HEK293 (cell line): Measurements from ENCODE around the gene NXN.

Experiments
- CTCF ChIA-PET: fragments of 350-600 bp; formaldehyde crosslinking; extraction: SDS; loops from one replicate; lab custom pipeline; 2021; ENCODE audit warnings: antibody characterized with exemption; lab: Yijun Ruan, JAX
- POLR2A ChIA-PET: fragments of 300-600 bp; formaldehyde crosslinking; extraction: SDS; loops from one replicate; lab custom pipeline; 2020; ENCODE audit warnings: antibody characterized with exemption, inconsistent platforms; lab: Yijun Ruan, JAX
- H3K27ac ChIP-seq: fragments of 200-500 bp; sonication (Bioruptor generic); 2 replicates; pipeline ENCODE4 v1.5.1; 2014; ENCODE audit warnings: low read depth, low read length, control low read depth, inconsistent platforms; ENCODE audit errors: extremely low read depth
- H3K36me3 ChIP-seq, 2 experiments: fragments of 200-500 bp in 1 of 2; sonication (Bioruptor generic) in 1 of 2; 1 replicate in 1 of 2; 2 replicates in 1 of 2; pipeline ENCODE4 v1.5.1; 2014 to 2017; ENCODE audit warnings: inconsistent platforms in 2 of 2, low read length in 2 of 2; ENCODE audit not compliant: control insufficient read depth in 2 of 2, insufficient read depth in 1 of 2
- H3K4me1 ChIP-seq: fragments of 200-500 bp; sonication (Bioruptor generic); 2 replicates; pipeline ENCODE4 v1.5.1; 2014; ENCODE audit warnings: mild to moderate bottlenecking, low read length, inconsistent platforms; ENCODE audit not compliant: control insufficient read depth, insufficient read depth
- H3K4me3 ChIP-seq: 2 replicates; pipeline ENCODE4 v1.5.1; 2011; ENCODE audit warnings: low read depth, mild to moderate bottlenecking, control low read depth, low read length, moderate library complexity
- H3K9me3 ChIP-seq: fragments of 200-500 bp; sonication (Bioruptor generic); 2 replicates; pipeline ENCODE4 v1.5.1; 2014; ENCODE audit warnings: low read depth, low read length, inconsistent platforms; ENCODE audit not compliant: control insufficient read depth, insufficient read depth
- ATF2 ChIP-seq: fragments of 450-650 bp; formaldehyde crosslinking; IDR thresholded peaks from 2 replicates; pipeline ENCODE4 v1.5.1; 2016; ENCODE audit warnings: missing biosample characterization, missing genetic modification characterization, low read depth
- CTCF ChIP-seq: fragments of 450-650 bp; formaldehyde crosslinking; IDR thresholded peaks from 2 replicates; pipeline ENCODE4 v1.5.1; 2016; ENCODE audit warnings: missing biosample characterization, missing genetic modification characterization
- GFI1B ChIP-seq: fragments of 450-650 bp; formaldehyde crosslinking; IDR thresholded peaks from 2 replicates; pipeline ENCODE4 v1.5.1; 2016; ENCODE audit warnings: missing biosample characterization, missing genetic modification characterization
- GLIS1 ChIP-seq: fragments of 450-650 bp; formaldehyde crosslinking; IDR thresholded peaks from 2 replicates; pipeline ENCODE4 v1.5.1; 2016; ENCODE audit warnings: missing biosample characterization, missing genetic modification characterization
- HOXC10 ChIP-seq: sonication (generic); formaldehyde crosslinking; IDR thresholded peaks from 2 replicates; pipeline ENCODE4 v1.8.1; 2023; ENCODE audit warnings: mild to moderate bottlenecking, missing genetic modification reagents
- KLF10 ChIP-seq: fragments of 450-650 bp; IDR thresholded peaks from 2 replicates; pipeline ENCODE4 v1.5.1; 2018; ENCODE audit warnings: missing biosample characterization, mild to moderate bottlenecking, missing genetic modification characterization
- SP3 ChIP-seq: fragments of 450-650 bp; formaldehyde crosslinking; IDR thresholded peaks from 2 replicates; pipeline ENCODE4 v1.5.1; 2016; ENCODE audit warnings: missing biosample characterization, missing genetic modification characterization
- ZBTB17 ChIP-seq: fragments of 450-650 bp; formaldehyde crosslinking; IDR thresholded peaks from 2 replicates; pipeline ENCODE4 v1.5.1; 2016; ENCODE audit warnings: missing biosample characterization, missing genetic modification characterization
- ZBTB21 ChIP-seq: fragments of 450-650 bp; formaldehyde crosslinking; IDR thresholded peaks from 2 replicates; pipeline ENCODE4 v1.5.1; 2017; ENCODE audit warnings: missing biosample characterization, missing genetic modification characterization
- ZFHX2 ChIP-seq: fragments of 450-650 bp; formaldehyde crosslinking; conservative IDR thresholded peaks from 2 replicates; pipeline ENCODE4 v1.5.1; 2016; ENCODE audit warnings: missing biosample characterization, missing genetic modification characterization
- ZNF10 ChIP-seq: fragments of 450-650 bp; formaldehyde crosslinking; IDR thresholded peaks from 2 replicates; pipeline ENCODE4 v1.5.1; 2017; ENCODE audit warnings: missing biosample characterization, missing genetic modification characterization
- ZNF174 ChIP-seq: fragments of 450-650 bp; formaldehyde crosslinking; IDR thresholded peaks from 2 replicates; pipeline ENCODE4 v1.5.0; 2017; ENCODE audit warnings: missing biosample characterization, mild to moderate bottlenecking, missing genetic modification characterization
- ZNF2 ChIP-seq: fragments of 450-650 bp; formaldehyde crosslinking; IDR thresholded peaks from 2 replicates; pipeline ENCODE4 v1.5.1; 2016; ENCODE audit warnings: missing biosample characterization, missing genetic modification characterization
- ZNF211 ChIP-seq: fragments of 450-650 bp; formaldehyde crosslinking; IDR thresholded peaks from 2 replicates; pipeline ENCODE4 v1.5.1; 2016; ENCODE audit warnings: low read depth, missing biosample characterization, missing genetic modification characterization
- ZNF214 ChIP-seq: fragments of 450-650 bp; formaldehyde crosslinking; IDR thresholded peaks from 2 replicates; pipeline ENCODE4 v1.5.1; 2017; ENCODE audit warnings: missing biosample characterization, mild to moderate bottlenecking, missing genetic modification characterization, borderline replicate concordance
- ZNF26 ChIP-seq: fragments of 450-650 bp; formaldehyde crosslinking; IDR thresholded peaks from 2 replicates; pipeline ENCODE4 v1.5.1; 2016; ENCODE audit warnings: missing biosample characterization, missing genetic modification characterization
- ZNF354C ChIP-seq: fragments of 450-650 bp; formaldehyde crosslinking; IDR thresholded peaks from 2 replicates; pipeline ENCODE4 v1.5.1; 2016; ENCODE audit warnings: missing biosample characterization, missing genetic modification characterization, low read depth, borderline replicate concordance
- ZNF366 ChIP-seq: fragments of 450-650 bp; formaldehyde crosslinking; conservative IDR thresholded peaks from 2 replicates; pipeline ENCODE4 v1.5.1; 2016; ENCODE audit warnings: missing biosample characterization, missing genetic modification characterization
- ZNF473 ChIP-seq: fragments of 450-650 bp; formaldehyde crosslinking; IDR thresholded peaks from 2 replicates; pipeline ENCODE4 v1.5.1; 2017; ENCODE audit warnings: missing biosample characterization, missing genetic modification characterization
- ZNF544 ChIP-seq: fragments of 450-650 bp; formaldehyde crosslinking; IDR thresholded peaks from 2 replicates; pipeline ENCODE4 v1.5.0; 2017; ENCODE audit warnings: missing biosample characterization, missing genetic modification characterization
- ZNF548 ChIP-seq: fragments of 450-650 bp; formaldehyde crosslinking; IDR thresholded peaks from 2 replicates; pipeline ENCODE4 v1.5.1; 2016; ENCODE audit warnings: missing biosample characterization, missing genetic modification characterization
- ZNF555 ChIP-seq: fragments of 450-650 bp; formaldehyde crosslinking; conservative IDR thresholded peaks from 2 replicates; pipeline ENCODE4 v1.5.1; 2017; ENCODE audit warnings: missing biosample characterization, mild to moderate bottlenecking, missing genetic modification characterization, inconsistent platforms
- ZNF629 ChIP-seq: fragments of 450-650 bp; formaldehyde crosslinking; IDR thresholded peaks from 2 replicates; pipeline ENCODE4 v1.5.1; 2017; ENCODE audit warnings: missing biosample characterization, missing genetic modification characterization
- ZNF660 ChIP-seq: fragments of 450-650 bp; IDR thresholded peaks from 2 replicates; pipeline ENCODE4 v1.5.1; 2018; ENCODE audit warnings: missing biosample characterization, mild to moderate bottlenecking, missing genetic modification characterization
- ZNF664 ChIP-seq: fragments of 450-650 bp; formaldehyde crosslinking; IDR thresholded peaks from 2 replicates; pipeline ENCODE4 v1.5.1; 2016; ENCODE audit warnings: missing biosample characterization, missing genetic modification characterization
- ZNF768 ChIP-seq: fragments of 450-650 bp; formaldehyde crosslinking; IDR thresholded peaks from 2 replicates; pipeline ENCODE4 v1.5.1; 2018; ENCODE audit warnings: missing biosample characterization, mild to moderate bottlenecking, missing genetic modification characterization
- TF ChIP-seq, protein P1 (sequence below): fragments of 450-650 bp; formaldehyde crosslinking; IDR thresholded peaks from 2 replicates; pipeline ENCODE4 v1.5.1; 2017; ENCODE audit warnings: missing biosample characterization, missing genetic modification characterization
- TF ChIP-seq, protein P2 (sequence below): fragments of 450-650 bp; IDR thresholded peaks from 2 replicates; pipeline ENCODE4 v1.5.1; 2018; ENCODE audit warnings: missing biosample characterization, mild to moderate bottlenecking, missing genetic modification characterization

The NXN gene

GRCh38 chr17:752620-753219 is 226.9 kb downstream of the NXN start (continued):
- TF ChIP-seq ZNF473 (tag by site-specific recombination) (no peak), ZBTB21 (no peak), GLIS1 (no peak)

DNA sequence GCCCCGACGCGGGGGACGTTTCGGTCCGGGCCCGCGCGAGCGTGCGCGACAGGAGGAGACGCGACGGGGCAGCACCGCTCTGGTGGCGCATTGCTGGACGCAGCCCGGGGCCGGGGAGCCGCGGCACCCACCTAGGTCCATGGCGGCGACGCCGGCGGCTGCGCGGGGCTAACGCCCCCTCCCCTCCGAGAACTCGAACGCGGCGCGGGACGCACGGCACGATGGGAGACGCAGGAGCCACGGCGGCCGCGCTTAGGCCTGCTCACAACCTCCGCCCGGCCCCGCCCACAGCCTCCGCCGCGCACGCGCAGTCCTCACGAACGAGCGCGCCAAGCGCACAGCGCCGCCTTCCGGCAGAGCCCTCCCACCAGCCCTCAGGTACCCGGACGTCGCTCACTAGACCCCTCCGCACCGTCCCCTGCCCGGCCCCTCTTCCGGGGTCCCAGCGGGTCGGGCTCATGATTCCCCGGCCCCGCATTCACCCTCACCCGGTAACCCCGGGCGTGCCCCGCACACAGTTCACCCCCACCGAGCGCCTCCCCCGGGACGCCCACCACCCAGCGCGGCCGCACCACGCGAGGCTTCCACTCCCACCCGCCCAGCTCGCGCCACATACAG is 227.5 kb downstream of the NXN start, which contains the start of gene GEMIN4:
TSS of gene GEMIN4 (minus strand) at position 263 of the 618 bp plus-strand sequence. CDS start at position 141, 122 bp downstream.
- peak within 1 kb of the TSS; percentile 65 for H3K4me3 ChIP-seq
- H3K27ac ChIP-seq: peak within 1 kb of the TSS; percentile 90
- CTCF ChIA-PET: interaction anchor here (0.6 to 1.5 kb wide), 12 partner anchors 8 to 318 kb away, joined by 3 to 5 read pairs (median 4); partner anchors contain the start of genes NXN and VPS53
- POLR2A ChIA-PET: interaction anchor here (0.5 to 1.0 kb wide), 6 partner anchors 10 to 787 kb away, joined by 3 to 7 read pairs (median 4); no protein-coding TSS in a partner anchor
- H3K4me1 ChIP-seq: peaks cover 3% of the 10 kb centered on the region; the same call in 1 of the 2 replicates
- H3K9me3 ChIP-seq: no peaks in the 10 kb centered on the region
- peaks cover 10 to 45% of the 10 kb centered on the region in 2 experiments; a peak in 2 of 3 replicates for H3K36me3 ChIP-seq
- peak; percentile 67 for TF ChIP-seq ZNF660
- TF ChIP-seq SP3 (tag by site-specific recombination): peak; percentile 80
- peak; percentile 99 for TF ChIP-seq CTCF (tag by site-specific recombination)
- peak; percentile 80 for TF ChIP-seq ZNF2 (tag by site-specific recombination)
- no peak for TF ChIP-seq ZNF354C
- peak; percentile 95 for TF ChIP-seq ZFHX2 (tag by site-specific recombination)
- TF ChIP-seq ATF2 (tag by site-specific recombination): no peak
- TF ChIP-seq ZNF211 (tag by site-specific recombination): no peak
- no peak for TF ChIP-seq ZNF10 (tag by site-specific recombination)
- TF ChIP-seq ZNF664: no peak
- TF ChIP-seq, protein P1, sequence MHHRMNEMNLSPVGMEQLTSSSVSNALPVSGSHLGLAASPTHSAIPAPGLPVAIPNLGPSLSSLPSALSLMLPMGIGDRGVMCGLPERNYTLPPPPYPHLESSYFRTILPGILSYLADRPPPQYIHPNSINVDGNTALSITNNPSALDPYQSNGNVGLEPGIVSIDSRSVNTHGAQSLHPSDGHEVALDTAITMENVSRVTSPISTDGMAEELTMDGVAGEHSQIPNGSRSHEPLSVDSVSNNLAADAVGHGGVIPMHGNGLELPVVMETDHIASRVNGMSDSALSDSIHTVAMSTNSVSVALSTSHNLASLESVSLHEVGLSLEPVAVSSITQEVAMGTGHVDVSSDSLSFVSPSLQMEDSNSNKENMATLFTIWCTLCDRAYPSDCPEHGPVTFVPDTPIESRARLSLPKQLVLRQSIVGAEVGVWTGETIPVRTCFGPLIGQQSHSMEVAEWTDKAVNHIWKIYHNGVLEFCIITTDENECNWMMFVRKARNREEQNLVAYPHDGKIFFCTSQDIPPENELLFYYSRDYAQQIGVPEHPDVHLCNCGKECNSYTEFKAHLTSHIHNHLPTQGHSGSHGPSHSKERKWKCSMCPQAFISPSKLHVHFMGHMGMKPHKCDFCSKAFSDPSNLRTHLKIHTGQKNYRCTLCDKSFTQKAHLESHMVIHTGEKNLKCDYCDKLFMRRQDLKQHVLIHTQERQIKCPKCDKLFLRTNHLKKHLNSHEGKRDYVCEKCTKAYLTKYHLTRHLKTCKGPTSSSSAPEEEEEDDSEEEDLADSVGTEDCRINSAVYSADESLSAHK: no peak; the same call in 1 of the 2 replicates
- no peak for TF ChIP-seq ZNF544
- no peak for TF ChIP-seq ZNF555
- no peak for TF ChIP-seq ZNF548 (tag by site-specific recombination)
- TF ChIP-seq ZBTB17 (tag by site-specific recombination): peak; percentile 36; the same call in 1 of the 2 replicates
- TF ChIP-seq ZNF768: no peak
- TF ChIP-seq GFI1B: no peak
- no peak for TF ChIP-seq ZNF26 (tag by site-specific recombination)
- TF ChIP-seq, protein P2, sequence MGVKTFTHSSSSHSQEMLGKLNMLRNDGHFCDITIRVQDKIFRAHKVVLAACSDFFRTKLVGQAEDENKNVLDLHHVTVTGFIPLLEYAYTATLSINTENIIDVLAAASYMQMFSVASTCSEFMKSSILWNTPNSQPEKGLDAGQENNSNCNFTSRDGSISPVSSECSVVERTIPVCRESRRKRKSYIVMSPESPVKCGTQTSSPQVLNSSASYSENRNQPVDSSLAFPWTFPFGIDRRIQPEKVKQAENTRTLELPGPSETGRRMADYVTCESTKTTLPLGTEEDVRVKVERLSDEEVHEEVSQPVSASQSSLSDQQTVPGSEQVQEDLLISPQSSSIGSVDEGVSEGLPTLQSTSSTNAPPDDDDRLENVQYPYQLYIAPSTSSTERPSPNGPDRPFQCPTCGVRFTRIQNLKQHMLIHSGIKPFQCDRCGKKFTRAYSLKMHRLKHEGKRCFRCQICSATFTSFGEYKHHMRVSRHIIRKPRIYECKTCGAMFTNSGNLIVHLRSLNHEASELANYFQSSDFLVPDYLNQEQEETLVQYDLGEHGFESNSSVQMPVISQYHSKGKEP (tag by site-specific recombination): no peak
- TF ChIP-seq ZNF366 (tag by site-specific recombination): peak; percentile 13; the same call in 1 of the 2 replicates
- no peak for TF ChIP-seq ZNF214
- TF ChIP-seq KLF10: 0 out of 2 replicates have a peak, but pooled peaks have one; percentile 60
- TF ChIP-seq ZNF174: no peak
- TF ChIP-seq HOXC10 (CRISPR knock-in tag): peak; percentile 94; the same call in 1 of the 2 replicates
- TF ChIP-seq ZNF629 (tag by site-specific recombination): 0 out of 2 replicates have a peak, but pooled peaks have one; percentile 36
